SK-N-SH (cell line): Measurements from ENCODE around the gene RPUSD3. TPM values are rescaled to one million over a fixed set of nuclear protein-coding genes. Genes with fewer than 3 reads are reported as not detected.

ENCODE experiments used
- CTCF ChIA-PET: fragments of 300-600, 350-600 bp; formaldehyde crosslinking; extraction: SDS; loops from one replicate; lab custom pipeline; 2021; lab: Yijun Ruan, JAX
- POLR2A ChIA-PET: fragments of 350-600 bp; sonication (Branson Sonifier 250); formaldehyde crosslinking; extraction: SDS; loops from one replicate; lab custom pipeline; 2020; ENCODE audit warnings: antibody characterized with exemption, inconsistent platforms; lab: Yijun Ruan, JAX
- DNase-seq: peaks from one replicate; pipeline ENCODE4 v3.0.0; 2012
- H2AFZ ChIP-seq: fragments of 200-600 bp; sonication (generic); 2 replicates; pipeline ENCODE4 v1.8.1; 2016; ENCODE audit warnings: antibody characterized with exemption, mild to moderate bottlenecking, low read depth
- H3F3A ChIP-seq: fragments of 200-600 bp; sonication (generic); replicated peaks from 2 replicates; pipeline ENCODE3; 2016; ENCODE audit warnings: antibody characterized with exemption, mild to moderate bottlenecking; ENCODE audit not compliant: insufficient read depth
- H3K27ac ChIP-seq, 2 experiments: fragments of 200-500 bp in 1 of 2; fragments of 200-600 bp in 1 of 2; sonication (Bioruptor generic) in 1 of 2; sonication (generic), shearing (Covaris generic) in 1 of 2; 2 replicates each; pipeline versions ENCODE4 v1.5.1 to v1.6.1; 2014 to 2016; ENCODE audit warnings: low read depth in 2 of 2, inconsistent platforms in 1 of 2, low read length in 1 of 2, mild to moderate bottlenecking in 1 of 2, mixed read lengths in 1 of 2
- H3K27me3 ChIP-seq: fragments of 200-600 bp; sonication (generic), shearing (Covaris generic); 2 replicates; pipeline ENCODE4 v1.6.1; 2016; ENCODE audit warnings: mixed run types; ENCODE audit not compliant: insufficient read depth
- H3K36me3 ChIP-seq, 2 experiments: fragments of 200-500 bp in 1 of 2; fragments of 200-600 bp in 1 of 2; sonication (Bioruptor generic) in 1 of 2; sonication (generic) in 1 of 2; replicated peaks in 1 of 2; 2 replicates each; pipeline versions ENCODE3 to v1.5.1; 2014 to 2016; ENCODE audit warnings: low read length in 1 of 2, mild to moderate bottlenecking in 1 of 2; ENCODE audit not compliant: insufficient read depth in 2 of 2, control insufficient read depth in 1 of 2
- H3K4me1 ChIP-seq, 2 experiments: fragments of 200-500 bp in 1 of 2; fragments of 200-600 bp in 1 of 2; sonication (Bioruptor generic) in 1 of 2; sonication (generic), shearing (Covaris generic) in 1 of 2; 2 replicates each; pipeline versions ENCODE4 v1.5.1 to v1.6.1; 2014 to 2016; ENCODE audit warnings: low read depth in 1 of 2, low read length in 1 of 2, mixed run types in 1 of 2; ENCODE audit not compliant: insufficient read depth in 2 of 2, control insufficient read depth in 1 of 2
- H3K4me2 ChIP-seq: fragments of 200-600 bp; sonication (generic), shearing (Covaris generic); 2 replicates; pipeline ENCODE4 v1.6.1; 2017; ENCODE audit warnings: mixed run types
- H3K4me3 ChIP-seq, 2 experiments: fragments of 200-500 bp in 1 of 2; fragments of 200-600 bp in 1 of 2; sonication (Bioruptor generic) in 1 of 2; sonication (generic), shearing (Covaris generic) in 1 of 2; 2 replicates each; pipeline versions ENCODE4 v1.5.1 to v1.8.1; 2014 to 2016; ENCODE audit warnings: low read depth in 2 of 2, inconsistent platforms in 1 of 2, low read length in 1 of 2, mild to moderate bottlenecking in 1 of 2, mixed read lengths in 1 of 2, moderate library complexity in 1 of 2
- H3K79me2 ChIP-seq: fragments of 200-600 bp; sonication (generic); 2 replicates; pipeline ENCODE4 v1.8.1; 2017; ENCODE audit warnings: mild to moderate bottlenecking; ENCODE audit not compliant: insufficient read depth
- H3K9ac ChIP-seq: fragments of 200-600 bp; sonication (generic); 2 replicates; pipeline ENCODE4 v1.6.1; 2017; ENCODE audit warnings: mixed run types
- H3K9me2 ChIP-seq: fragments of 200-600 bp; sonication (generic); 2 replicates; pipeline ENCODE4 v1.6.1; 2017; ENCODE audit warnings: mixed run types
- H3K9me3 ChIP-seq: fragments of 200-600 bp; sonication (generic); 2 replicates; pipeline ENCODE4 v1.6.1; 2017; ENCODE audit warnings: mixed run types, mild to moderate bottlenecking, moderate library complexity
- H4K20me1 ChIP-seq: fragments of 200-600 bp; sonication (generic); 2 replicates; pipeline ENCODE4 v1.6.1; 2017; ENCODE audit warnings: mild to moderate bottlenecking, mixed run types; ENCODE audit not compliant: insufficient read depth
- CTCF ChIP-seq: fragments of 200-600 bp; sonication (generic); IDR thresholded peaks from 2 replicates; pipeline ENCODE4 v1.6.1; 2017; ENCODE audit warnings: antibody characterized with exemption, mild to moderate bottlenecking, moderate library complexity
- EP300 ChIP-seq, 2 experiments: IDR thresholded peaks; 2 replicates each; pipeline versions ENCODE4 v1.4.0 to v1.6.1; 2012; ENCODE audit warnings: borderline replicate concordance in 1 of 2, low read depth in 1 of 2, low read length in 1 of 2
- GATA2 ChIP-seq: sonication (generic); formaldehyde crosslinking; IDR thresholded peaks from 2 replicates; pipeline ENCODE4 v1.5.0; 2020; ENCODE audit warnings: mild to moderate bottlenecking, missing genetic modification reagents
- JUND ChIP-seq: IDR thresholded peaks from 2 replicates; pipeline ENCODE4 v1.4.0; 2012
- MAX ChIP-seq: IDR thresholded peaks from 2 replicates; pipeline ENCODE4 v1.4.0; 2012; ENCODE audit warnings: low read depth
- NRF1 ChIP-seq: IDR thresholded peaks from 2 replicates; pipeline ENCODE4 v1.6.1; 2012; ENCODE audit warnings: low read depth, mild to moderate bottlenecking, low read length
- PBX3 ChIP-seq: IDR thresholded peaks from 2 replicates; pipeline ENCODE4; 2012
- POLR2AphosphoS5 ChIP-seq: IDR thresholded peaks from 2 replicates; pipeline ENCODE4 v1.6.1; 2012; ENCODE audit warnings: low read depth, low read length
- RAD21 ChIP-seq: IDR thresholded peaks from 2 replicates; pipeline ENCODE4 v1.6.1; 2012; ENCODE audit warnings: mild to moderate bottlenecking, low read length
- RCOR1 ChIP-seq: fragments of 150-350 bp; IDR thresholded peaks from 2 replicates; pipeline ENCODE4 v1.6.1; 2017; ENCODE audit warnings: antibody characterized with exemption, low read length
- REST ChIP-seq: IDR thresholded peaks from 2 replicates; pipeline ENCODE4 v1.6.1; 2012; ENCODE audit warnings: mild to moderate bottlenecking, low read depth, low read length, moderate library complexity
- RFX5 ChIP-seq: IDR thresholded peaks from 2 replicates; pipeline ENCODE4 v1.6.1; 2012; ENCODE audit warnings: mild to moderate bottlenecking, improper control_type of control experiment, low read length
- RXRA ChIP-seq: IDR thresholded peaks from 2 replicates; pipeline ENCODE4 v1.4.0; 2012; ENCODE audit warnings: low read depth, mild to moderate bottlenecking, borderline replicate concordance
- SMC3 ChIP-seq: IDR thresholded peaks from 2 replicates; pipeline ENCODE4 v1.6.1; 2012; ENCODE audit warnings: low read depth, low read length, improper control_type of control experiment
- TCF12 ChIP-seq: IDR thresholded peaks from 2 replicates; pipeline ENCODE4 v1.4.0; 2012
- TEAD4 ChIP-seq: IDR thresholded peaks from 2 replicates; pipeline ENCODE4 v1.4.0; 2012; ENCODE audit warnings: mild to moderate bottlenecking, borderline replicate concordance; ENCODE audit not compliant: insufficient read depth
- ZBTB33 ChIP-seq: IDR thresholded peaks from 2 replicates; pipeline ENCODE4 v1.4.0; 2012; ENCODE audit warnings: low read depth, borderline replicate concordance
- WGBS: methylation state at CpG from one replicate; pipeline ENCODE4 v1.1.6; 2017; ENCODE audit warnings: low lambda C conversion rate; 5-methylcytosine and 5-hydroxymethylcytosine counted together
- polyA plus RNA-seq, 3 experiments: library from polyadenylated mRNA; depleted of rRNA; stranded (reverse); fragments of >200 nt; gene quantifications; 2 replicates each; pipeline ENCODE4 v1.2.3, GENCODE V29; 2012

Gene RPUSD3
- polyA plus RNA-seq, 1 of the 3 experiments (the other 2 are of a cell fraction) = 43.4 TPM

GRCh38 chr3:9841015-9841414, 2.8 kb downstream of the RPUSD3 start:
- no peak overlapping the region for H3K4me2 ChIP-seq
- no peak overlapping the region for H3K27ac ChIP-seq
- H4K20me1 ChIP-seq = no peaks in the 10 kb centered on the region
- no peak overlapping the region for H3K9ac ChIP-seq
- no peaks in the 10 kb centered on the region for H3K27me3 ChIP-seq
- H3K79me2 ChIP-seq = peaks cover 13% of the 10 kb centered on the region; the same call in 1 of the 2 replicates
- H3K9me2 ChIP-seq = no peaks in the 10 kb centered on the region
- H2AFZ ChIP-seq = no peak overlapping the region
- no peaks in the 10 kb centered on the region for H3K9me3 ChIP-seq
- POLR2A ChIA-PET = interaction anchor here (0.6 kb wide), 2 partner anchors 54 to 485 kb away, joined by 4 read pairs; no protein-coding TSS in a partner anchor
- peaks cover 3% of the 10 kb centered on the region for H3F3A ChIP-seq
- H3K4me1 ChIP-seq = peaks cover 5% of the 10 kb centered on the region in 2 experiments; a peak in 2 of 4 replicates
- WGBS = 86% methylated on average over 8 of the region's 8 CpGs
- TF ChIP-seq JUND (no peak), PBX3 (no peak), RAD21 (no peak), RXRA (no peak), CTCF (no peak), MAX (no peak), GATA2 (CRISPR knock-in tag) (no peak), TEAD4 (no peak), RFX5 (no peak), RCOR1 (no peak)
- no peak for DNase-seq
- no peak overlapping the region for H3K4me3 ChIP-seq
- CTCF ChIA-PET = interaction anchor here (0.9 kb wide), 1 partner anchor 55 kb away, joined by 3 read pairs; no protein-coding TSS in a partner anchor
- peaks cover 8 to 21% of the 10 kb centered on the region in 2 experiments for H3K36me3 ChIP-seq

- Histone ChIP-seq H3K4me2 (no peak overlapping the region), H3K9ac (no peak overlapping the region), H3K27ac (no peak overlapping the region), H2AFZ (no peak overlapping the region), H3K9me3 (no peaks in the 10 kb centered on the region), H3K4me1 (peaks cover 0 to 3% of the 10 kb centered on the region in 2 experiments; a peak in 1 of 4 replicates), H3F3A (peaks cover 3% of the 10 kb centered on the region), H3K4me3 (no peak overlapping the region), H3K9me2 (no peaks in the 10 kb centered on the region), H3K36me3 (peaks cover 13 to 25% of the 10 kb centered on the region in 2 experiments), H3K79me2 (peaks cover 13% of the 10 kb centered on the region; the same call in 1 of the 2 replicates), H4K20me1 (no peaks in the 10 kb centered on the region), H3K27me3 (no peaks in the 10 kb centered on the region)
- ChIA-PET POLR2A (interaction anchor here (0.5 kb wide), 1 partner anchor 63 kb away, joined by 4 read pairs; no protein-coding TSS in a partner anchor), CTCF (no interaction called here)
- DNase-seq = no peak
- 91% methylated on average over 3 of the region's 4 CpGs for WGBS
- TF ChIP-seq NRF1 (no peak), RAD21 (no peak), RXRA (no peak), REST (no peak), SMC3 (no peak), POLR2AphosphoS5 (no peak), MAX (no peak), TCF12 (no peak), EP300 (IDR thresholded peaks at IDR 0.05; ENCODE audit: borderline replicate concordance in 1 of 2, low read depth in 1 of 2, low read length in 1 of 2) (no peak), ZBTB33 (no peak), PBX3 (no peak)
Observed at GRCh38 chr3:9838856-9839255, 5.0 kb downstream of the RPUSD3 start.
